Ishikawa (cell line): ENCODE results near the gene WDR81.

Experiments
- CEBPB ChIP-seq: IDR thresholded peaks from 2 replicates; pipeline ENCODE4 v1.6.1; 2012
- CREB1 ChIP-seq: IDR thresholded peaks from 2 replicates; pipeline ENCODE4 v1.6.1; 2012; ENCODE audit warnings: low read depth
- EGR1 ChIP-seq: IDR thresholded peaks from 2 replicates; pipeline ENCODE4 v1.6.1; 2012
- EP300 ChIP-seq: IDR thresholded peaks from 2 replicates; pipeline ENCODE4 v1.6.1; 2012; ENCODE audit warnings: borderline replicate concordance
- MAX ChIP-seq: IDR thresholded peaks from 2 replicates; pipeline ENCODE4 v1.6.1; 2012
- TAF1 ChIP-seq: IDR thresholded peaks from 2 replicates; pipeline ENCODE4 v1.6.1; 2012; ENCODE audit warnings: low read depth, mild to moderate bottlenecking
- TCF12 ChIP-seq: IDR thresholded peaks from 2 replicates; pipeline ENCODE4 v1.6.1; 2012; ENCODE audit warnings: low read depth
- YY1 ChIP-seq: IDR thresholded peaks from 2 replicates; pipeline ENCODE4 v1.6.1; 2012; ENCODE audit warnings: low read depth
- ZBTB7A ChIP-seq: IDR thresholded peaks from 2 replicates; pipeline ENCODE4 v1.6.1; 2012; ENCODE audit warnings: low read depth

GRCh38 chr17:1783834-1784611 is 59.5 kb downstream of the WDR81 start:
- TF ChIP-seq TAF1 (no peak), ZBTB7A (no peak), YY1 (no peak), CREB1 (no peak), CEBPB (no peak), EP300 (no peak), EGR1 (no peak), MAX (no peak), TCF12 (no peak)
